NCI-H526 (cell line): Measurements from ENCODE around the gene SNAPC3.
A peak's percentile ranks its signal among the peaks of the same experiment; 100 is the strongest.
"Not testable (repeated sequence)": the region's sequence is repeated elsewhere in the genome, so short reads cannot be mapped to it uniquely, and the experiment has no call there.

Experiments used
- DNase-seq, 2 experiments: peaks; one replicate each; lab custom pipeline; 2025; lab: John Stamatoyannopoulos, UW

Gene SNAPC3

DNA sequence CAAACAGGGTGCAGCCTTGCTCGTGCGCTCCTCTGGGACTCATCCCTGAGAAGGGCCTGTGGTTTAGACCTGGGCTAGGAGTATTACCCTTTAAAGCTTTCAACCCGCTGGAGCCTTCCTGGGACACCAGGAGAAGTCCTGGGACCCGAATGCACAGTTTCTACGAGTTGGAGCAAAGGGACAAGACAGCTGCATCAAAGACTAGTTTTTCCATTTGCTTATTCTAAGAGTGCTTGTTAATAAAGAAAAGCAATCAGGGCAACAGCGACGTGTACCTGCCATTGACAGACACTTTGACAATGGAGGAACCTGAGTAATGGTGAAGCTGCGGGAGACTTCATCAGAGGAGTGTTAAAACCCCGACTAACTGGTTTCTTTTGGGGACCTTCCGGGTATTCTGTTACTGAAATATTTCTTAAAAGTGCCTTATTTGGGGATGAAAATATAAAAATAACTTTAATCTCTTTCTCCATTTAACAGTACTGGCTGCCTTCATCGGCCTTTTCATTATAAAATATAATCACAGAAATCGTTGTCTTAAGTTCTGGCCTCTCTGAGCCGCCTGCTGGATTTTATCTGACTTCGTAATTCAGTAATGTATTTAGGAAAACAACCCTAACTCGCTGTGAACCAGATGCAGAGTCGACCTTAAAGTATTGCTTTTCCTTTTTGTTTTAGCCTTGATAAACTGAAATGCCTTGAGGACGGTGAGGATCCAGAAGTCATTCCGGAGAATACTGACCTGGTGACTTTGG lies 732 bp downstream of the SNAPC3 start:
- DNase-seq = peak; percentile 33 to 85

- no peak for DNase-seq
Measured at GRCh38 chr9:15426019-15426418, 3.3 kb downstream of the SNAPC3 start.

- DNase-seq = not testable (repeated sequence)
Measured at GRCh38 chr9:15427702-15428101, 5.0 kb downstream of the SNAPC3 start.

DNA sequence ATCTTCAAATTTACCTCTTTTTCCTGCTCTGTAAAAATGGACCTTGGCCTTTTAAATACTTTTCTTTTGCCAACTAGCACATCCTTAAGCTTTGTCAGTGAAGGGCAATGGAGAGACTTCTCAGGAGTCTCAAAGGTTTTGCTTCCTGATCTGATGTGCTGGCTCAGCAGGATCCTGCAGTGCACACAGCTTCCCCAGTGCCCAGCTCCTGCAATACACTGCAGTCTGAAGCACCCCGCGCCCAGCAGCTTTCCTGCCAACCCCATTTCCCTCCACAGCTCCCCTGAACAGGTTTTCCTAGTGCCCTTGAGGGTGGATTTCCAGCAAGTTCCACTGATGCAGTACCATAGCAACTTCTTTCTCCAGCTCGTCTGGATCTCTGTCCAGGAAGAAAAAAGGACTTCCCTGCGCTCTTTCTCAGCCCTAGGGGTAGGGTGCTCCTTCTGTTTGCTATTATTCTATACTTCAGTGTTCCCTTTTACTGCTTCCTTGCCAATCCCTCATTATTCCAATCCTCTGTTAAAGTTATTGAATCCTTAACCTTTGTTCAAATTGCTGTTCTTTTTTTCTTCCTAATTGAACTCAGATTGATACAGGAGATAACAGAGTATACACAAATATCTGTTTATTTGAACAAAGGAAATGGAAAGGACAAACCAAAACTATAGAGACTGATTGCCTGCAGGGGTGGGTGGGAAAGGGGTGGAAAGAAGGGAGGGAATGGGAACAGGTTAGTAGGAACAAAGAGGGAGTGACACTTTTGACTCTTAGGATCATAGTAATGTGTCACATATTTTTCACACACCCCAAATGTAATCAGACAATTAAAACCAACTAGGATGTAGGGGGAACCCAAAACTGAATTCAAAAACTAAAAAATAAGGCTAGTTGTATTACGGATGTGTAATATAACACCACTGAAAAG lies 8.5 kb downstream of the SNAPC3 start:
- DNase-seq = peak in 1 of 2 experiments; percentile 14

- DNase-seq = no peak
Measured at GRCh38 chr9:15433191-15433590, 10.5 kb downstream of the SNAPC3 start.

DNA sequence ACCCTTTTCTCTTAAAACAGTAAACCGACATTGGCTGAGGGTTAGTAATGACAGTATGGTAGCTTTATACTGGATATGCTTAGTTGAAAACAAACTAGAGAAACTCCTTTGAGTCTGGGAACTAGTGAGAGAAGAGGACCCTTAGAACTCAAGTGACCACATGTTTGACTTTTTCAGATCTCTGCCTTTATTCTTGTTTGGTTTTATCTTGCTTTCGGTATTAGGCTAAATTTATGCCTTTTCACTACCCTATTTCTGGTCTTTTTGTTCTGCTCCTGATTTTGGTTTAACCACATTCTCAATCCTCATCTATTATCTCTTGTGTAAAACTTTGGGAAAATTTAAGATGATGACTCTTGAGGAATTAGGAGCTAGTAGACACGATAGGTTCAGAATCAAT lies 11.0 kb downstream of the SNAPC3 start:
- DNase-seq = no peak

GRCh38 chr9:15438891-15439290 lies 16.2 kb downstream of the SNAPC3 start:
- DNase-seq = no peak

DNA sequence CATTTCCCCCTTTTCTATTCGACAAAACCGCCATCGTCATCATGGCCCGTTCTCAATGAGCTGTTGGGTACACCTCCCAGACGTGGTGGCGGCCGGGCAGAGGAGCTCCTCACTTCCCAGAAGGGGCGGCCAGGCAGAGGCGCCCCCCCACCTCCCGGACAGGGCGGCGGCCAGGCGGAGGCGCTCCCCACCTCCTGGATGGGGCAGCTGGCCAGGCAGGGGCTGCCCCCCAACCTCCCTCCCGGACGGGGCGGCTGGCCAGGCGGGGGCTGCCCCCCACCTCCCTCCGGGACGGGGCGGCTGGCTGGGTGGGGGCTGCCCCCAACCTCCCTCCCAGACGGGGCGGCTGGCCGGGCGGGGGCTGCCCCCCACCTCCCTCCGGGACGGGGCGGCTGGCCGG lies 19.2 kb downstream of the SNAPC3 start:
- DNase-seq = not testable (repeated sequence)

- not testable (repeated sequence) for DNase-seq
Measured at GRCh38 chr9:15442264-15442663, 19.6 kb downstream of the SNAPC3 start.

DNA sequence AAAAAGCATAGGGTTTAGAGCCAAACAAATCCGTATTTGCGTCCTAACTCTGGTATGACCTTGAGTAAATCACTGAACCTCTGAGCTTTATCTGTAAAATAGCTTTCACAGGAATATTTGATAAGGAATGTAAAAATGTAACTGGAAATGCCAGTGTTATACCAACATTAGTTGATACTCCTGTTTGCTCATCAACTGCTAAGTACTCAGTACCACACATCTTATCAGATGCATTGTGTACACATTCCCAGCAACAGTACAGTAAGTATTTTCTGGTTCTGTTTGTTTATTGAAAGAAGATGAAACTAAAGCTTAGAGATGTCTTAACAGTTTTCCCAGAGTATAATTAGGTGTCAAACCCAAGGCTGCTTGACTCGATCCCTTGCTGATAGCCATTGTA lies 21.5 kb downstream of the SNAPC3 start:
- DNase-seq = no peak

- no peak for DNase-seq
Measured at GRCh38 chr9:15453956-15454355, 31.3 kb downstream of the SNAPC3 start.

DNA sequence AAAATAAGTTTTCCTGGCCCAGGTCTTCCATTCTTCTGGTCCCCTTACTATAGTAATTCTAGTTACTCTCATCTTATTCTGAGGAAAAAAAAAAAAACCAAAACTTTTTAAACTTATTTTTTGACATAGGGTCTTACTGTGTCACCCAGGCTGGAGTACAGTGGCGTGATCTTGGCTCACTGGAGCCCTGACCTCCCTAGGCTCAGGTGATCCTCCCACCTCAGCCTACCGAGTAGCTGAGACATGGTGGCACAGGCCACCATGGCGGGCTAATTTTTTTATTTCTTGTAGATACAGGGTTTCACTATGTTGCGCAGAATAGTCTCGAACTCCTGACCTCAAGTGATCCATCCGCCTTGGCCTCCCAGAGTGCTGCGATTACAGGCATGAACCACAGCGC lies 38.4 kb downstream of the SNAPC3 start:
- DNase-seq = no peak

GRCh38 chr9:15461601-15462000 lies 38.9 kb downstream of the SNAPC3 start:
- no peak for DNase-seq

GRCh38 chr9:15468145-15468544 lies 45.5 kb downstream of the SNAPC3 start:
- DNase-seq = no peak

- no peak for DNase-seq
Measured at GRCh38 chr9:15469406-15469805, 46.7 kb downstream of the SNAPC3 start.

GRCh38 chr9:15469862-15470261 lies 47.2 kb downstream of the SNAPC3 start:
- no peak for DNase-seq

DNA sequence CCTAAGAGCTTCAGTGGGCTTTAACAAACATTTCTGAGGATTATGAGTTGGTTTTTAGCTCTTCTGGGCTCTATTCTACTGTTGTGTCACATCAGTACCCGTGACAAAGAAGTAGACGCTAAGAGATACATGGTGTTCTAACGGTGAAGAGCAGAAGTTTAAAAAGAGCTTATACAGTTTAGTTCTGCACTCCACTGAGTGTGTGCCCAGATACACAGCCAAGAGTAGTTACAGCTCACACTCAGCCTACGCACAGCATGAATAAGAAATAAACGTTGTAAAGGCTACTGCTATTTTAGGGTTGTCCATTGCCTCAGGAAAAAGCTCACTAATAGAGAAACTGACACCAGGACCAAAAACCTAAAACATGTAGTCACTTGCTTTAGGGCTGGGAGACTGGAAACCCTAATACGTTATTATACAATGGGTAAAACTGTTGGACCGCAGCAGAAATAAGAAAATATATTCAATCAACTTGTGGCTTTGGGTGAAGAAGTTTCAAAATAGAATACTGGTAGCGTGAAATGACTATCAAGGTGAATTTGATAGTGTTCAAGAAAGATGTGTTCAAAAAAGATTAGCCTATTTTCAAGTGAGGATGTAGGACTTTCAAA lies 53.4 kb downstream of the SNAPC3 start:
- DNase-seq = no peak

DNA sequence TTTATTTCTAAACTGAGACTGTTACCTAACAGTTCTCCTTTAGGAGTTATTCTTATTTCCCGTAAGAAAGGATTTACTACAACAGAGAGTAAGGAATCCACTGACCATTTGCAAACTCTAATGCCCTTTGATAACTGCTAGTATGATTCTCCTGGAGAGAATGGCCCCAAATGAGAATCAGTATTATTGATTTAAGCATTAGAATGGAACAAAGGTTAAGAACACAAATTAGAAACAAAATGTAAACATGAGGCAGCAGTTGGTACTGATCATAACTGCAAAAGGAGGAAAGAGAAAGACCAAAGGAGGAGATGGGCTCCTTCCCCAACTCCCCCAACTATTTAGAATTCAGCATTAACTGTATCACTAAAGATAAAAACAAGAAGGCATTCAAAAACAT lies 57.4 kb downstream of the SNAPC3 start:
- no peak for DNase-seq

- DNase-seq = no peak
Measured at GRCh38 chr9:15482146-15482545, 59.5 kb downstream of the SNAPC3 start.

GRCh38 chr9:15484802-15485201 lies 62.1 kb downstream of the SNAPC3 start:
- no peak for DNase-seq

GRCh38 chr9:15485836-15486666 lies 63.4 kb downstream of the SNAPC3 start:
- DNase-seq = peak in 1 of 2 experiments; percentile 34

DNA sequence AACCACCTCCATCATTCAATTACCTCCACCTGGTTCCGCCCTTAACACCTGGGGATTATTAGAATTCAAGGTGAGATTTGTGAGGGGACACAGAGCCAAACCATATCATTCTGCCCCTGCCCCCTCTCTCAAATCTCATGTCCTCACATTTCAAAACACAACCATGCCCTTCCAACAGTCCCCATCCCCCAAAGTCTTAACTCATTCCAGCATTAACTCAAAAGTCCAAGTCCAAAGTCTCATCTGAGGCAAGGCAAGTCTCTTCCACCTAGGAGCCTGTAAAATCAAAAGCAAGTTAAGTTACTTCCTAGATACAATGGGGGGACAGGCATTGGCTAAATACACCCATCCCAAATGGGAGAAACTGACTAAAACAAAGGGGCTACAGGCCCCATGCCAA lies 69.3 kb downstream of the SNAPC3 start:
- DNase-seq = no peak
